Skeletal muscle tissue (tissue), 4 donors: ENCODE measurements around the gene TMEM131L. TPM values are rescaled to one million over a fixed set of nuclear protein-coding genes. Genes with fewer than 3 reads are reported as not detected.

Source experiments
- H3K27ac ChIP-seq: one replicate; pipeline ENCODE4 v1.7.0; 2013; ENCODE audit warnings: mild to moderate bottlenecking, low read depth, low read length, inconsistent platforms
- H3K27me3 ChIP-seq, 3 donors: one replicate each; pipeline ENCODE4 v1.7.0; 2013; ENCODE audit warnings: low read length in 3 of 3; ENCODE audit not compliant: control insufficient read depth in 3 of 3, insufficient read depth in 3 of 3
- H3K36me3 ChIP-seq, 3 donors: one replicate each; pipeline ENCODE4 v1.7.0; 2013; ENCODE audit warnings: low read length in 3 of 3; ENCODE audit not compliant: control insufficient read depth in 3 of 3, insufficient read depth in 3 of 3
- H3K4me1 ChIP-seq, 3 donors: one replicate each; pipeline ENCODE4 v1.7.0; 2013; ENCODE audit warnings: low read length in 3 of 3, mild to moderate bottlenecking in 3 of 3; ENCODE audit not compliant: control insufficient read depth in 3 of 3, insufficient read depth in 3 of 3
- H3K4me3 ChIP-seq, 3 donors: one replicate each; pipeline ENCODE4 v1.7.0; 2013; ENCODE audit warnings: low read length in 3 of 3
- H3K9ac ChIP-seq, 3 donors: one replicate each; pipeline ENCODE4 v1.7.0; 2013; ENCODE audit warnings: low read length in 3 of 3, mild to moderate bottlenecking in 3 of 3, moderate library complexity in 2 of 3, low read depth in 1 of 3
- H3K9me3 ChIP-seq, 3 donors: one replicate each; pipeline ENCODE4 v1.7.0; 2013; ENCODE audit warnings: low read length in 3 of 3; ENCODE audit not compliant: control insufficient read depth in 3 of 3
- total RNA-seq: library from RNA; depleted of rRNA; stranded (reverse); fragments of >200 nt; gene quantifications from one replicate; pipeline ENCODE4 v1.2.3, GENCODE V29; 2014
- donor health status: Osteomylitis.

The TMEM131L gene
- total RNA-seq, 1 donor from 2014 or later, result 69.4 TPM

- no peaks in the 10 kb centered on the region for H3K4me1 ChIP-seq
- H3K36me3 ChIP-seq, result no peaks in the 10 kb centered on the region
- no peaks in the 10 kb centered on the region for H3K27me3 ChIP-seq
- no peak overlapping the region for H3K27ac ChIP-seq
- H3K9ac ChIP-seq, result no peak overlapping the region
- H3K9me3 ChIP-seq, result no peaks in the 10 kb centered on the region
- no peak overlapping the region for H3K4me3 ChIP-seq
Measured at GRCh38 chr4:153426207-153426885, 39.8 kb upstream of the TMEM131L start.

DNA sequence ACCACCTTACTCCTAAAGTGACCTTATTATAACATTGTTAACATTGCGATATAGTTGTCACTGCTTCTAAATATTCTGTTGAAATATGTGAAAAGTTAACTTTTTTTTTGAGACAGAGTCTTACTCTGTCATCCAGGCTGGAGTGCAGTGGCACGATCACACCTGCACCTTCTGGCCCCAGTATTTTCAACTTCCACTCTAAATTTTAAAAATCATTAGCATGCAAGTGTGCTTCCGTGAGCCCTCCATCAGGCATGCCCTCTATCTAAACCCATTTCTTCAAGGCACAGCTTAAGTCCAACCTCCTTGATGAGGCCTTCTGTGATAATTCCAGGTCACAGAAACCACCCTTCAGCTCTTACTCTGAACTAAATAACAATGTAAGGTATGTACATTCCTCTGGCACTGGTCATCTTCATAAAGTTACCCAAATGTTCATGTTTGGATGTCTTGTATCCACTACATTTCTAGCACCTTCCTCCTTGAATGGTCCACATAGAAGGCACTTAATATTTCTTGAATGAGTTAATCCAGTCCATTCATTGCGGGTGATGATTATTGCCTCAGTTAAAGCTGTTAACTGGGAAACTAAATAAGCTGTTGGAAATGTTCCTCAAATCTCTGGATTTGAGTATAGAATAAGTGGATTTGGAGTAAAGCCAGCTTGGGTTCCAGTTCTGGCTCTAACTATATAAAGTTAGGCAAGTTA is 38.6 kb upstream of the TMEM131L start:
- Histone ChIP-seq H3K27ac (no peak overlapping the region), H3K9me3 (no peaks in the 10 kb centered on the region), H3K9ac (no peak overlapping the region), H3K36me3 (no peaks in the 10 kb centered on the region), H3K27me3 (no peaks in the 10 kb centered on the region), H3K4me1 (no peaks in the 10 kb centered on the region), H3K4me3 (no peak overlapping the region)

DNA sequence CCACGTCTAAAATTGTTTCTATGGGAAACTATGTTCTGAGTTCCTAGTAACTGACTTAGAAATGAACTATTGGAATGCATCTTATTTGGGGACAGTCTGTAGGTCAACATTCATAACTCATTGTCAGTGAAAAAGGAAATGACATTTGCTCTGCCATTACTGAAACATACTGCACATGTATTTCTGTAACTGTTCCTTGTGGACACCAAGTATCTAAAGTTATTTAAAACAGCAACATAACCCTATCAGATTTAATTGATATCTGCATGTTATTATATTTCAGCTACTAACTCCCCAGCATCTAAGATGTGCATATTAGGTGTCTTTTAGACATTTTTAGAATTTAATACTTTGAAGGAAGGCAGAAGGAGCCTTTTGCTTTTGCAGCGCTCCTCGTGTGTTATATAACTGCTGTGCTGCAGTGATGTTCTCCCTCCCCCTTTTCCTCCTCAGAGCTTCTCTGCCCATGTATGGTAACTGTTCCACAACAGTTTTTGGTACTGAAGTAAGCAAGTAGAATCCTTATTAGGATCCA is 37.2 kb upstream of the TMEM131L start:
- no peak overlapping the region for H3K27ac ChIP-seq
- H3K9me3 ChIP-seq, result no peaks in the 10 kb centered on the region
- no peak overlapping the region for H3K9ac ChIP-seq
- H3K4me3 ChIP-seq, result no peak overlapping the region
- peaks cover 3 to 6% (median 4%) of the 10 kb centered on the region in 3 donors for H3K4me1 ChIP-seq
- no peaks in the 10 kb centered on the region for H3K36me3 ChIP-seq
- H3K27me3 ChIP-seq, result no peaks in the 10 kb centered on the region

GRCh38 chr4:153432965-153433753 is 33.0 kb upstream of the TMEM131L start:
- Histone ChIP-seq H3K4me3 (no peak overlapping the region), H3K4me1 (peaks cover 3 to 6% (median 4%) of the 10 kb centered on the region in 3 donors), H3K27ac (no peak overlapping the region), H3K27me3 (no peaks in the 10 kb centered on the region), H3K9me3 (no peaks in the 10 kb centered on the region), H3K9ac (no peak overlapping the region), H3K36me3 (no peaks in the 10 kb centered on the region)

- Histone ChIP-seq H3K36me3 (no peaks in the 10 kb centered on the region), H3K9ac (no peak overlapping the region), H3K27ac (no peak overlapping the region), H3K27me3 (no peaks in the 10 kb centered on the region), H3K4me3 (no peak overlapping the region), H3K4me1 (peaks cover 4 to 11% (median 4%) of the 10 kb centered on the region in 3 donors), H3K9me3 (no peaks in the 10 kb centered on the region)
Measured at GRCh38 chr4:153433754-153434105, 32.4 kb upstream of the TMEM131L start.

DNA sequence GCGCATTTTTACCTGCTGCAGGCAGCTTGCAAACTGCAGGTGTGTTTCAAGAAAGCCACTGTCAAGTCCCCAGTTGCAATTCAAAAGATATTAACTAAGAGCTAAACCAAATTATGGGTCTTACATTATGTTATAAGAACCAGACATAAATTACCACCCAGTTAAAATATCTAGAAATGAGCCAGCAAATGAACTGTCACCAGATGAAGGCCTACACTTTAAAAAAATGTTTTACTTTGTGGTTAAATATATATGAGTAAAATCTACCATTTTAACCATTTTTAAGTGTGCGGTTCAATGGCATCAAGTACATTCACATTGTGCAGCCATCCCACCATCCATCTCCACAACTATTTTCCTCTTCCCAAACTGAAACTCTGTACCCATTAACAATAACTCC is 32.0 kb upstream of the TMEM131L start:
- Histone ChIP-seq H3K4me3 (no peak overlapping the region), H3K9me3 (no peaks in the 10 kb centered on the region), H3K36me3 (no peaks in the 10 kb centered on the region), H3K9ac (no peak overlapping the region), H3K27me3 (no peaks in the 10 kb centered on the region), H3K27ac (no peak overlapping the region), H3K4me1 (peaks cover 4 to 13% (median 7%) of the 10 kb centered on the region in 3 donors)

- Histone ChIP-seq H3K4me1 (peaks cover 0 to 7% (median 6%) of the 10 kb centered on the region in 3 donors), H3K9ac (peak overlapping the region; percentile 79 to 85 (median 79)), H3K9me3 (no peaks in the 10 kb centered on the region), H3K27ac (peak overlapping the region; percentile 93), H3K27me3 (no peaks in the 10 kb centered on the region), H3K36me3 (no peaks in the 10 kb centered on the region), H3K4me3 (peak overlapping the region; percentile 60 to 77 (median 75))
Measured at GRCh38 chr4:153438916-153439756, 27.0 kb upstream of the TMEM131L start.

DNA sequence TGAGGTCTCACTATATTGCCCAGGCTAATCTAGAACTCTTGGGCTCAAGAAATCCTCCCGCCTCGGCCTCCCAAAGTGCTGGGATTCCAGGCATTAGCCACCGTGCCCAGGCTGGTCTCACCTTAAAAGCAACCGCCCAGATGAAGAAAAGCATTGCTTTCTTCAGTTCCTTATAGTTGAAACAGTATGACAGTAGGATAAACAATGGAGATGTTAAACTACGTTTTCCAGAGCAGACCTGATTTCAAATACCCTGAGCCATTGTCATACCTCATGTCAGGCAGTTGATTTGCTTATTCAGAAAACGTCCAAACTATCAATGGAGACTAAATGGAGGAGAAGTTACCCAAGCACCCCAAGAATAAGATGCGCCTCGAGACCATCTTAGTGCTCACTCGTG is 26.3 kb upstream of the TMEM131L start:
- Histone ChIP-seq H3K27me3 (no peaks in the 10 kb centered on the region), H3K4me3 (peak overlapping the region in 1 of 3 donors; percentile 60), H3K4me1 (peaks cover 0 to 7% (median 6%) of the 10 kb centered on the region in 3 donors), H3K9ac (peak overlapping the region in 2 of 3 donors; percentile 79 to 85), H3K9me3 (no peaks in the 10 kb centered on the region), H3K36me3 (no peaks in the 10 kb centered on the region), H3K27ac (peak overlapping the region; percentile 93)

DNA sequence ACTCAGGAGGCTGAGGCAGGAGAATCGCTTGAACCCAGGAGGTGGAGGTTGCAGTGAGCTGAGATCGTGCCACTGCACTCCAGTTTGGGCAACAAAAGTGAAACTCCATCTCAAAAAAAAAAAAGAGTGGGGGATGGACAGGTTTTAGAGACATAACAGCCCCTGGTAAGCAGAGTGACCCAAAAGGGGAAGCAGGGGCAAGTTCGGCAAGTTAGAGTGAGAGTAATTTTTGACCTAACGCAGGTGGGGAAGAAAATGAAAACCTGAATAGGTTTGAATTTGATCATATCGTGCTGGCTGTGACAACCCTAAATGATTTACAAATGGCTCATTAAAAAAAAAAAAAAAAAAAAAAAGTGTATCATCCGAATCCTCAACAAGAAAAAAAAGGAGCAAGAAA is 25.7 kb upstream of the TMEM131L start:
- H3K9me3 ChIP-seq, result no peaks in the 10 kb centered on the region
- no peaks in the 10 kb centered on the region for H3K36me3 ChIP-seq
- peaks cover 0 to 7% (median 6%) of the 10 kb centered on the region in 3 donors for H3K4me1 ChIP-seq
- no peak overlapping the region for H3K9ac ChIP-seq
- H3K4me3 ChIP-seq, result no peak overlapping the region
- no peaks in the 10 kb centered on the region for H3K27me3 ChIP-seq
- no peak overlapping the region for H3K27ac ChIP-seq
